ENCODE results near the gene SMIM22.

DNA sequence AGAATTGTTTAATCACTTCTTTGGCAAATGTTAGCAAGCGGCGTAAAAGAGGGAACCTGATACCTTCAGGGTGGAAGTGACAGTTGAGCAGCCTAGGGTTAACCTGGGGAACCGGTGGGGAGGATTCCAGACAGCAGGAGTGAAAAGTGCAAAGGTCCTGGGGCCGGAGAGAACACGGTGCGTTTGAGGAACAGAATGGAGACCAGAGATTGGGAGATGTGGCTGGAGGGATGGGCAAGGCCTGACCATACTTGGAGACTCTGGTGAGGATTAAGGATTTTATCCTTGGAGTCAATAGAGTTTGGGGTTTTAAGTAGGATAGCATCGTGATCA lies 25.9 kb upstream of the SMIM22 start:
- TF ChIP-seq, protein P1, sequence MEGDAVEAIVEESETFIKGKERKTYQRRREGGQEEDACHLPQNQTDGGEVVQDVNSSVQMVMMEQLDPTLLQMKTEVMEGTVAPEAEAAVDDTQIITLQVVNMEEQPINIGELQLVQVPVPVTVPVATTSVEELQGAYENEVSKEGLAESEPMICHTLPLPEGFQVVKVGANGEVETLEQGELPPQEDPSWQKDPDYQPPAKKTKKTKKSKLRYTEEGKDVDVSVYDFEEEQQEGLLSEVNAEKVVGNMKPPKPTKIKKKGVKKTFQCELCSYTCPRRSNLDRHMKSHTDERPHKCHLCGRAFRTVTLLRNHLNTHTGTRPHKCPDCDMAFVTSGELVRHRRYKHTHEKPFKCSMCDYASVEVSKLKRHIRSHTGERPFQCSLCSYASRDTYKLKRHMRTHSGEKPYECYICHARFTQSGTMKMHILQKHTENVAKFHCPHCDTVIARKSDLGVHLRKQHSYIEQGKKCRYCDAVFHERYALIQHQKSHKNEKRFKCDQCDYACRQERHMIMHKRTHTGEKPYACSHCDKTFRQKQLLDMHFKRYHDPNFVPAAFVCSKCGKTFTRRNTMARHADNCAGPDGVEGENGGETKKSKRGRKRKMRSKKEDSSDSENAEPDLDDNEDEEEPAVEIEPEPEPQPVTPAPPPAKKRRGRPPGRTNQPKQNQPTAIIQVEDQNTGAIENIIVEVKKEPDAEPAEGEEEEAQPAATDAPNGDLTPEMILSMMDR (IDR thresholded peaks at IDR 0.05): no peak
- TF ChIP-seq POLR2A (IDR thresholded peaks at IDR 0.05): no peak

All from body of pancreas (tissue), 4 donors.